HL-60 (cell line): ENCODE data around the gene NUP210.

Source experiments
- DNase-seq, 2 experiments: peaks; one replicate each; pipeline ENCODE4 v3.0.0-alpha.2; 2010 to 2020; ENCODE audit warnings: low read depth in 1 of 2, low spot score in 1 of 2
- H3K27ac ChIP-seq: fragments of 250-450 bp; sonication (Bioruptor Pico); replicated peaks from 2 replicates; pipeline ENCODE4 v1.5.1; 2020; ENCODE audit warnings: mild to moderate bottlenecking, moderate library complexity
- H3K27me3 ChIP-seq: fragments of 250-450 bp; sonication (Bioruptor Pico); 2 replicates; pipeline ENCODE4 v1.5.1; 2021; ENCODE audit warnings: mild to moderate bottlenecking, moderate library complexity; ENCODE audit not compliant: insufficient read depth, poor library complexity, severe bottlenecking
- H3K4me3 ChIP-seq: replicated peaks from 2 replicates; pipeline ENCODE4 v1.5.1; 2011; ENCODE audit warnings: mild to moderate bottlenecking, control low read depth, low read length; ENCODE audit not compliant: insufficient read depth
- GABPA ChIP-seq: IDR thresholded peaks from 2 replicates; pipeline ENCODE4 v1.6.1; 2012; ENCODE audit warnings: low read depth
- POLR2AphosphoS5 ChIP-seq: IDR thresholded peaks from 2 replicates; pipeline ENCODE4 v1.6.1; 2012; ENCODE audit warnings: low read depth
- SPI1 ChIP-seq: IDR thresholded peaks from 2 replicates; pipeline ENCODE4 v1.6.1; 2012; ENCODE audit warnings: low read depth, mild to moderate bottlenecking, borderline replicate concordance
- TF ChIP-seq, protein P1 (sequence below): IDR thresholded peaks from one replicate; pipeline ENCODE4 v1.5.1; 2011; ENCODE audit warnings: low read length, control low read depth, inconsistent platforms; ENCODE audit not compliant: insufficient read depth
- TF ChIP-seq, protein P2 (sequence below): IDR thresholded peaks from 2 replicates; pipeline ENCODE4 v1.6.1; 2012; ENCODE audit warnings: low read depth; ENCODE audit not compliant: insufficient replicate concordance

NUP210 gene

DNA sequence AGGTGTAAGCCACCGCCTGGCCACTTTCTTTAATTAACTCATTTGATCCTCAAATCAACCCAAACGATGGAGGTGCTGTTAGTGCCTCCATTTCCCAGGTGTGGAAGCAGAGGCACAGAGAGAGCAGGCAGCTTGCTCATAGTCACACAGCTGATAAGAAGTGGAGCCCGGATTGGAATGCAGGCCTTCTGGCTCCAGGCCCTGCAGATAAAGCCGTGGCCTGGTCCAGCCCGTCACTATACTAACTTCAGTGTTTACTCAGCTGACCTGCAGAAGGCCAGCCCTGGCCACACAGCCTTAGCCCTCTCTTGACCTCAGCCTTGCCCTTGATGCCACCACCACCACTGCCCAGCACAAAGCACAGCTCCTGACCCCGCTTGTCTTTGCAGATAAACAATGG, 116.7 kb downstream of the NUP210 start:
- no peak for DNase-seq
- H3K4me3 ChIP-seq, result no peak overlapping the region
- no peaks in the 10 kb centered on the region for H3K27me3 ChIP-seq
- H3K27ac ChIP-seq, result no peak overlapping the region
- TF ChIP-seq, protein P1, sequence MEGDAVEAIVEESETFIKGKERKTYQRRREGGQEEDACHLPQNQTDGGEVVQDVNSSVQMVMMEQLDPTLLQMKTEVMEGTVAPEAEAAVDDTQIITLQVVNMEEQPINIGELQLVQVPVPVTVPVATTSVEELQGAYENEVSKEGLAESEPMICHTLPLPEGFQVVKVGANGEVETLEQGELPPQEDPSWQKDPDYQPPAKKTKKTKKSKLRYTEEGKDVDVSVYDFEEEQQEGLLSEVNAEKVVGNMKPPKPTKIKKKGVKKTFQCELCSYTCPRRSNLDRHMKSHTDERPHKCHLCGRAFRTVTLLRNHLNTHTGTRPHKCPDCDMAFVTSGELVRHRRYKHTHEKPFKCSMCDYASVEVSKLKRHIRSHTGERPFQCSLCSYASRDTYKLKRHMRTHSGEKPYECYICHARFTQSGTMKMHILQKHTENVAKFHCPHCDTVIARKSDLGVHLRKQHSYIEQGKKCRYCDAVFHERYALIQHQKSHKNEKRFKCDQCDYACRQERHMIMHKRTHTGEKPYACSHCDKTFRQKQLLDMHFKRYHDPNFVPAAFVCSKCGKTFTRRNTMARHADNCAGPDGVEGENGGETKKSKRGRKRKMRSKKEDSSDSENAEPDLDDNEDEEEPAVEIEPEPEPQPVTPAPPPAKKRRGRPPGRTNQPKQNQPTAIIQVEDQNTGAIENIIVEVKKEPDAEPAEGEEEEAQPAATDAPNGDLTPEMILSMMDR, result no peak
- TF ChIP-seq, protein P2, sequence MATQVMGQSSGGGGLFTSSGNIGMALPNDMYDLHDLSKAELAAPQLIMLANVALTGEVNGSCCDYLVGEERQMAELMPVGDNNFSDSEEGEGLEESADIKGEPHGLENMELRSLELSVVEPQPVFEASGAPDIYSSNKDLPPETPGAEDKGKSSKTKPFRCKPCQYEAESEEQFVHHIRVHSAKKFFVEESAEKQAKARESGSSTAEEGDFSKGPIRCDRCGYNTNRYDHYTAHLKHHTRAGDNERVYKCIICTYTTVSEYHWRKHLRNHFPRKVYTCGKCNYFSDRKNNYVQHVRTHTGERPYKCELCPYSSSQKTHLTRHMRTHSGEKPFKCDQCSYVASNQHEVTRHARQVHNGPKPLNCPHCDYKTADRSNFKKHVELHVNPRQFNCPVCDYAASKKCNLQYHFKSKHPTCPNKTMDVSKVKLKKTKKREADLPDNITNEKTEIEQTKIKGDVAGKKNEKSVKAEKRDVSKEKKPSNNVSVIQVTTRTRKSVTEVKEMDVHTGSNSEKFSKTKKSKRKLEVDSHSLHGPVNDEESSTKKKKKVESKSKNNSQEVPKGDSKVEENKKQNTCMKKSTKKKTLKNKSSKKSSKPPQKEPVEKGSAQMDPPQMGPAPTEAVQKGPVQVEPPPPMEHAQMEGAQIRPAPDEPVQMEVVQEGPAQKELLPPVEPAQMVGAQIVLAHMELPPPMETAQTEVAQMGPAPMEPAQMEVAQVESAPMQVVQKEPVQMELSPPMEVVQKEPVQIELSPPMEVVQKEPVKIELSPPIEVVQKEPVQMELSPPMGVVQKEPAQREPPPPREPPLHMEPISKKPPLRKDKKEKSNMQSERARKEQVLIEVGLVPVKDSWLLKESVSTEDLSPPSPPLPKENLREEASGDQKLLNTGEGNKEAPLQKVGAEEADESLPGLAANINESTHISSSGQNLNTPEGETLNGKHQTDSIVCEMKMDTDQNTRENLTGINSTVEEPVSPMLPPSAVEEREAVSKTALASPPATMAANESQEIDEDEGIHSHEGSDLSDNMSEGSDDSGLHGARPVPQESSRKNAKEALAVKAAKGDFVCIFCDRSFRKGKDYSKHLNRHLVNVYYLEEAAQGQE, result no peak
- no peak for TF ChIP-seq POLR2AphosphoS5
- TF ChIP-seq SPI1, result no peak
- TF ChIP-seq GABPA, result no peak

DNA sequence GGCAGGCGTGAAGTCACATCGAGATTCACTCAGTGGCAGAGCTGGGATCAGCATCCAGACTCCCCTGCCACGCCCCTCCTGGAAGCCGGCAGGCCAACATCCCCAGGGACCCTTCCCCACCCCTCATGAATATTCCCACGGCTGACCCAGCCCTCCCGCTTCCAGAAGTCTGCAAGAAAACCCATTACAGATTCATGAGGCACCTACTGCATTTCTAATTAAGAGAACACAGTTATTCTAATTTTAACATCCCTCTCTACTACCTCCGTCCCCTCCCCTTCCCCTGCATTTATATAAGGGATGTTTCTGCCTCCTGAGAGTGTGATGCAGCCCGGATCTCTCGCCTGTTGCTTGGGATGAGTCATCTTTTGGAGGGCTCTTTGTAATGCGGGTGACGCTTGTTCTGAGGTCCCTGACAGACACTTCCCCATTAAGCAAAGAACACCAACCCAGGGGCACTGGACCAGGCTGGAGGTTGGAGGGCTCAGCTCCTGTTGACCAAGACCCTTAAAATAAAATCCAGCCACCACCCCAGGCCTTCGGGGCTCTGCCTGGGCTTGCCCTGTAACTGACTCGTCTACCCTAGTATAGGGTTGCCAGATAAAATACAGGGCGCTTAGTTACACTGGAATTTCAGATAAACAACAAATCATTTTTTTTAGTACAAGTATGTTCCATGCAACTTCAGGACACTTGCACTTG, 118.7 kb downstream of the NUP210 start:
- Histone ChIP-seq H3K27me3 (no peaks in the 10 kb centered on the region), H3K4me3 (no peak overlapping the region), H3K27ac (no peak overlapping the region)
- DNase-seq, result peak; percentile 51 to 81
- TF ChIP-seq POLR2AphosphoS5 (no peak), SPI1 (peak; percentile 87)
- TF ChIP-seq, protein P1, result no peak

DNA sequence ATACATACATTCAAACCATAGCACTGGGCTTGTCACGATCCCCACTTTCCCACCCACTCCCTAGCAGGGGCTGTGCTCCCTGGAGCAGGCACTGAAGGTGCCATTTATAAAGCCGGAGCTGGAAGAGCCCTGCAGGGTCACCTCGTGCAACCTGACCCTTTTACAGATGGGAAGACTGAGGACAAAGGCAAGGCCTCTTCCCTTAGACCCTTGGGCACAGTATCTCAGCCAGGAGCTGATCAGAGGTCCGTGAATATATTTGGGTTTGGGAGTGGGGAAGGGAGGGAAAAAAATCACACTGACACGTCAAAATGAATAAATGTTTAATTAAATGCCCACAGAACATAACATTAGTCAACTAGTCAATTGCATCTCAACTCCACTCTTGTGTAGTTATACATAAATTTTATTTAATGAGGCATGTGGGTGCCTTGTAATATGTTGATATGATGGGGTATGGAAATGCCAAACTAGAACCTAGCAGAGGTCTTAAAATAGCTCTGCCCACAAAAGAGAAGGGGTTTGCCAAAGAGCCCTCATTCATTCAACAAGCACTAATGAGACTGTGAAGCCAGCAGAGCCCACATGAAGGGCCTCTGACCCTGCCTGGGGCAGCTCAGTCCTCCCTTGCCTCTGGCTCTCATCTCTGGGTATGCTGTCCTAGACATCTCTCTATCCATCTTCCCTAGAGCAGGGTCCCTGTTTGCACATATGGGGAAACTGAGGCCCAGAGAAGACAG, 119.4 kb downstream of the NUP210 start:
- TF ChIP-seq GABPA, result no peak
- TF ChIP-seq POLR2AphosphoS5, result no peak
- TF ChIP-seq SPI1, result no peak
- TF ChIP-seq, protein P2, result no peak
- TF ChIP-seq, protein P1, result no peak
- DNase-seq, result no peak
- Histone ChIP-seq H3K27ac (no peak overlapping the region), H3K27me3 (no peaks in the 10 kb centered on the region), H3K4me3 (no peak overlapping the region)
